LNCaP clone FGC (cell line): ENCODE results near the gene TENM3.

Experiments
- DNase-seq: peaks from one replicate; pipeline ENCODE4 v3.0.0-alpha.2; 2011; ENCODE audit warnings: low read depth
- H3K4me3 ChIP-seq: 2 replicates; pipeline ENCODE4 v1.5.1; 2011; ENCODE audit warnings: mild to moderate bottlenecking, low read depth, low read length, control low read depth
- CTCF ChIP-seq: IDR thresholded peaks from 2 replicates; pipeline ENCODE4 v1.5.1; 2012; ENCODE audit warnings: mild to moderate bottlenecking; ENCODE audit not compliant: control insufficient read depth, insufficient read depth; ENCODE audit errors: extremely low read depth

TENM3 gene

GRCh38 chr4:182699795-182700194 is 456.6 kb downstream of the TENM3 start:
- TF ChIP-seq CTCF = no peak
- DNase-seq = no peak
- no peak overlapping the region for H3K4me3 ChIP-seq

- no peak for TF ChIP-seq CTCF
- H3K4me3 ChIP-seq = no peak overlapping the region
- DNase-seq = no peak
These were observed 457.4 kb downstream of the TENM3 start for GRCh38 chr4:182700362-182701160.

GRCh38 chr4:182704077-182704476 is 460.9 kb downstream of the TENM3 start:
- TF ChIP-seq CTCF = no peak

GRCh38 chr4:182704948-182705347 is 461.7 kb downstream of the TENM3 start:
- DNase-seq = no peak
- H3K4me3 ChIP-seq = no peak overlapping the region
- no peak for TF ChIP-seq CTCF

More at GRCh38 chr4:182704077-182704476, 460.9 kb downstream of the TENM3 start:
- no peak for DNase-seq
- H3K4me3 ChIP-seq = no peak overlapping the region

GRCh38 chr4:182705389-182705788 is 462.2 kb downstream of the TENM3 start:
- no peak for DNase-seq
- no peak overlapping the region for H3K4me3 ChIP-seq

GRCh38 chr4:182711211-182711610 is 468.0 kb downstream of the TENM3 start:
- H3K4me3 ChIP-seq = no peak overlapping the region
- TF ChIP-seq CTCF = no peak
- DNase-seq = no peak

More at GRCh38 chr4:182705389-182705788, 462.2 kb downstream of the TENM3 start:
- no peak for TF ChIP-seq CTCF

GRCh38 chr4:182715548-182715947 is 472.3 kb downstream of the TENM3 start:
- DNase-seq = no peak
- no peak for TF ChIP-seq CTCF
- H3K4me3 ChIP-seq = no peak overlapping the region
